Neuron (in vitro differentiated cells): Measurements from ENCODE around the gene ACSL6.

ENCODE experiments used
- H2AFZ ChIP-seq: one replicate; pipeline ENCODE4 v1.6.1; 2013; ENCODE audit warnings: low read depth, mild to moderate bottlenecking, inconsistent platforms, low read length, moderate library complexity
- H3K27me3 ChIP-seq: one replicate; pipeline ENCODE4 v1.6.1; 2013; ENCODE audit warnings: low read length; ENCODE audit not compliant: insufficient read depth
- H3K36me3 ChIP-seq: one replicate; pipeline ENCODE4 v1.6.1; 2013; ENCODE audit warnings: low read length; ENCODE audit not compliant: insufficient read depth
- H3K4me1 ChIP-seq: one replicate; pipeline ENCODE4 v1.6.1; 2013; ENCODE audit warnings: low read length; ENCODE audit not compliant: insufficient read depth
- H3K4me3 ChIP-seq: 2 replicates; pipeline ENCODE4 v1.5.1; 2013; ENCODE audit warnings: mild to moderate bottlenecking, low read length, moderate library complexity
- H3K9me3 ChIP-seq: one replicate; pipeline ENCODE4 v1.6.1; 2013; ENCODE audit warnings: low read length

ACSL6 gene, protein sequence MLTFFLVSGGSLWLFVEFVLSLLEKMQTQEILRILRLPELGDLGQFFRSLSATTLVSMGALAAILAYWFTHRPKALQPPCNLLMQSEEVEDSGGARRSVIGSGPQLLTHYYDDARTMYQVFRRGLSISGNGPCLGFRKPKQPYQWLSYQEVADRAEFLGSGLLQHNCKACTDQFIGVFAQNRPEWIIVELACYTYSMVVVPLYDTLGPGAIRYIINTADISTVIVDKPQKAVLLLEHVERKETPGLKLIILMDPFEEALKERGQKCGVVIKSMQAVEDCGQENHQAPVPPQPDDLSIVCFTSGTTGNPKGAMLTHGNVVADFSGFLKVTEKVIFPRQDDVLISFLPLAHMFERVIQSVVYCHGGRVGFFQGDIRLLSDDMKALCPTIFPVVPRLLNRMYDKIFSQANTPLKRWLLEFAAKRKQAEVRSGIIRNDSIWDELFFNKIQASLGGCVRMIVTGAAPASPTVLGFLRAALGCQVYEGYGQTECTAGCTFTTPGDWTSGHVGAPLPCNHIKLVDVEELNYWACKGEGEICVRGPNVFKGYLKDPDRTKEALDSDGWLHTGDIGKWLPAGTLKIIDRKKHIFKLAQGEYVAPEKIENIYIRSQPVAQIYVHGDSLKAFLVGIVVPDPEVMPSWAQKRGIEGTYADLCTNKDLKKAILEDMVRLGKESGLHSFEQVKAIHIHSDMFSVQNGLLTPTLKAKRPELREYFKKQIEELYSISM

DNA sequence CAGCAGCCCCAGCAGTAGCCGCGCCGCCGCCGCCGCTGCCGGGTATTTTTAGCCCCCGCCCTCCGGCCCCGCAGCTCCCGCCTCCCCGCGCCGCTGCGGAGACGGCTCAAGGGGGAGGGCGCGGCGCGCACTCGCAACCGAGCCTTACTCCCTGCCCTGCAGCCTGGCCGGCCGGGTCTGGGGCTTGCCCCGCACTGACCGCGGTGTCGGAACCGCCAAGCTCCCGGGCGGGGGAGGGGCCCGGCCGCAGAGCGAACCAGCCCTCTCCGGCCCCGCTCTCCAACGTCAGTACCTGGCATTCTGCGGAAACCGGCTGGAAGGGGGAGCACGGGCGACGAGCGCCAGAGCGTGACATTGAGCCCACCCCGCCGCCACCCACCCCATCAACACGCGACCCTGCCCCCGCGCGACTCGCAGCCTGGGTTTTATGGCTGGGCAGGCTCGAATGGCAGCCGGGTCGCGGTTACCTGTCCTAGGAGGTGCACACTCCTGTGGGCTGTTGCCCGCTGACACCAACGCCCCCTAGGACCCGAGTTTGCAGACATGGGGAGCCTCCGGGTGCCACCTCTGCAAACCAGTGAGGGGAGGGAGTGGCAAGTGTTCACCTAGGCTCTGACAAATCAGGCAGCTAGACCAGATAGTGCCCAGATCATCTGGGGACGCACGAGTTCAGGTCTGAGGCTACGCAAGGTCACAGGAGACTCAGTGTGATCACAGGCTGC is at the start of gene ACSL6:
TSS of gene ACSL6 (minus strand) at position 37 of the 722 bp plus-strand sequence. CDS start 105 bp downstream, outside the sequence.
- peaks cover 10% of the 10 kb centered on the region for H3K4me1 ChIP-seq
- peaks cover 41% of the 10 kb centered on the region for H3K27me3 ChIP-seq
- H3K9me3 ChIP-seq: no peaks in the 10 kb centered on the region
- H2AFZ ChIP-seq: peak within 1 kb of the TSS; percentile 91
- no peaks in the 10 kb centered on the region for H3K36me3 ChIP-seq
- H3K4me3 ChIP-seq: peak within 1 kb of the TSS; percentile 51

DNA sequence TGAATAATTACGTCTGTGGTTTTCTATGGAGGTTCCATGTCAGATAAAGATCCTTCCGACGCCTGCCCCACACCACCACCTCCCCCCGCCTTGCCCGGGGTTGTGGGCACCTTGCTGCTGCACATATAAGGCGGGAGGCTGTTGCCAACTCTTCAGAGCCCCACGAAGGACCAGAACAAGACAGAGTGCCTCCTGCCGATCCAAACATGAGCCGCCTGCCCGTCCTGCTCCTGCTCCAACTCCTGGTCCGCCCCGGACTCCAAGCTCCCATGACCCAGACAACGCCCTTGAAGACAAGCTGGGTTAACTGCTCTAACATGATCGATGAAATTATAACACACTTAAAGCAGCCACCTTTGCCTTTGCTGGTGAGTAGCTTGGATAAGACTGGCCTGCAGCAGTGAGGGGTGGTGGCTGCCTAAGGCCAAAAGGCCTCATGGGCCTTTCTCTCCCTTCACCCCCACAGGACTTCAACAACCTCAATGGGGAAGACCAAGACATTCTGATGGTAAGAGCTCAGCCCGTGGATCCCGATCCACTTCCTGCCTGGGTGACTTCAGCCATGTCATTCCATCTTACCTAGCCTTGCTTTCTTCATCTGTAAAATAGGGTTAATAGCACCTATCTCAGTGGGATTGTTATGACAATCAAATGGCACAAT is 49.2 kb upstream of the ACSL6 start, which contains the start of gene IL3:
TSS of gene IL3 (plus strand) at position 155 of the 661 bp plus-strand sequence. CDS start at position 207, 52 bp downstream.
- Histone ChIP-seq H2AFZ (no peak within 1 kb of the TSS), H3K27me3 (no peaks in the 10 kb centered on the region), H3K36me3 (no peaks in the 10 kb centered on the region), H3K4me1 (no peaks in the 10 kb centered on the region), H3K9me3 (no peaks in the 10 kb centered on the region), H3K4me3 (no peak within 1 kb of the TSS)

DNA sequence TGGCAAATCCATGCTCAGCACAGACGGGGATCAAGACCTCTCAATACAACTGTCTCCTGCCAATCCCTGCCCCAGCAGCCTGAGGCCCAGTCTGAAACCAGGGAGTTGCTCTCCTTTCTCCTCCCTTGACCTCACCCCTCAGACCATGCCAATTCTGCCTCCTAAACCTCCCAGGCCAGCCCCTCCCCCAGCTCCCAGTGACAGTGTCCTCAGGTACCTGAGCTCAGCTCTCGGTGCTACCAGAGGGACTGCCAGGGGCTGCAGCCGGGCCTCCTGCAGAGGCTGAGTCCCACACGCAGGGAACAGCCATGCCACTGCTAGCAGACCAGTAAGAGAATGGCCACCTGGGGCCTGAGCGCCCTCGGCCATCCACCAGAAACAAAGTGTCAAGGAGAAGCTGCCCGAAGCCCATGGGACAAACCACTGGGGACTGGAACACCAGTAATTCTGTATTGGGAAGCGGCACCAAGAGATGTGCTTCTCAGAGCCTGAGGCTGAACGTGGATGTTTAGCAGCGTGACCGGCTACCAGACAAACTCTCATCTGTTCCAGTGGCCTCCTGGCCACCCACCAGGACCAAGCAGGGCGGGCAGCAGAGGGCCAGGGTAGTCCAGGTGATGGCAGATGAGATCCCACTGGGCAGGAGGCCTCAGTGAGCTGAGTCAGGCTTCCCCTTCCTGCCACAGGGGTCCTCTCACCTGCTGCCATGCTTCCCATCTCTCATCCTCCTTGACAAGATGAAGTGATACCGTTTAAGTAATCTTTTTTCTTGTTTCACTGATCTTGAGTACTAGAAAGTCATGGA is 48.4 kb upstream of the ACSL6 start:
- Histone ChIP-seq H3K27me3 (no peaks in the 10 kb centered on the region), H2AFZ (no peak overlapping the region), H3K4me3 (no peak overlapping the region), H3K36me3 (no peaks in the 10 kb centered on the region), H3K9me3 (no peaks in the 10 kb centered on the region), H3K4me1 (no peaks in the 10 kb centered on the region)

DNA sequence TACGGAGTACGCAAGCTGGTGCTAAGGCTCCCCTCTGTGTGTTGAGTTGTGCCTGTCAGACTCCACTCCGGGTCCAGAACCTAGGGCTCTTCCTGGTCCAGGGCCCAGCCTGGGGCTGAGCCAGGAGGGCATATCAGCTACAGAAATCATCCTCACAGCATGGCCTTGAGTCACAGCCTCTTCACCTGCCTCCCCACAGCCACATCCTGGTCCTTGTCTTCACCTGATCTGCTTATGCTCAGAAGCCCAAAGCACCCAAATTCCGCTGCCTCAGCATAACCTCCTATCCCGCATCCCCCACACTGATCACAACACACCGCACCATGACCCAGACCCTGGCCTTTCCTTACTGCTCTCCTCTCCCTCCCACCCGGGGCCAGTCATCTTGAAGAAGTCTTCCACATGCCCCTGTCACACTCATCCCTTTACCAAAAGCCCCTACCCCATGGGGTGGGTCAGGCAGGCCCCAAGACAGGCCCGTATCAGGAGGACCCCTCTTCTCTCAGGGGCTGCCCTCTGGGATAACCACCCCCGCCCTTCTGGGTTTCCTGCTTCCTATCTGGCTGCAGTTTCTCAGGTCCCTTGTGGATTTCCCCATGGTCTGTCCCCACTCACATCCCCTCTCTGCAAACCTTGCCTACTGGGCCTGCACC is 47.7 kb upstream of the ACSL6 start:
- Histone ChIP-seq H3K4me3 (no peak overlapping the region), H2AFZ (no peak overlapping the region), H3K36me3 (no peaks in the 10 kb centered on the region)

DNA sequence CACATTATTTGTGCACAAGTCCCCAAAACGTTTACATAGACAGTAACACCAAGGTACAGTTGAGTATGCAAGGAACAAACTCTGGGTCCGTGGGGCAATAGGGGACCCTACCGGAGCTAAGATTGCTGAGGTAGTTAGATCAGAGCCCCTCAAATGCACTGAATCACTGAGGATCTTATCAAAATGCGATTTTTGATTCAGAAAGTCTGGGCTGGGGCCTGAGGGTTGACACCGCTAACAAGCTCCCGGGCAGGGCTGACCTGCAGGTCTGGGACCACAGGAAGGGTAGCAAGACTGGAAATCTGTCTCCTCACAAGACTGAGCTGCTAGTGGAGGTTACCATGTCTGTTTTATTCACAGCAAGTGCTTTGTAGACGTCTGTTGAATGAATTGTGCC is 47.2 kb upstream of the ACSL6 start:
- H2AFZ ChIP-seq: no peak overlapping the region
- H3K9me3 ChIP-seq: no peaks in the 10 kb centered on the region
- H3K36me3 ChIP-seq: no peaks in the 10 kb centered on the region
- no peak overlapping the region for H3K4me3 ChIP-seq
- no peaks in the 10 kb centered on the region for H3K4me1 ChIP-seq
- H3K27me3 ChIP-seq: no peaks in the 10 kb centered on the region

More for the DNA sequence above, 47.7 kb upstream of the ACSL6 start:
- Histone ChIP-seq H3K27me3 (no peaks in the 10 kb centered on the region), H3K9me3 (no peaks in the 10 kb centered on the region), H3K4me1 (no peaks in the 10 kb centered on the region)

DNA sequence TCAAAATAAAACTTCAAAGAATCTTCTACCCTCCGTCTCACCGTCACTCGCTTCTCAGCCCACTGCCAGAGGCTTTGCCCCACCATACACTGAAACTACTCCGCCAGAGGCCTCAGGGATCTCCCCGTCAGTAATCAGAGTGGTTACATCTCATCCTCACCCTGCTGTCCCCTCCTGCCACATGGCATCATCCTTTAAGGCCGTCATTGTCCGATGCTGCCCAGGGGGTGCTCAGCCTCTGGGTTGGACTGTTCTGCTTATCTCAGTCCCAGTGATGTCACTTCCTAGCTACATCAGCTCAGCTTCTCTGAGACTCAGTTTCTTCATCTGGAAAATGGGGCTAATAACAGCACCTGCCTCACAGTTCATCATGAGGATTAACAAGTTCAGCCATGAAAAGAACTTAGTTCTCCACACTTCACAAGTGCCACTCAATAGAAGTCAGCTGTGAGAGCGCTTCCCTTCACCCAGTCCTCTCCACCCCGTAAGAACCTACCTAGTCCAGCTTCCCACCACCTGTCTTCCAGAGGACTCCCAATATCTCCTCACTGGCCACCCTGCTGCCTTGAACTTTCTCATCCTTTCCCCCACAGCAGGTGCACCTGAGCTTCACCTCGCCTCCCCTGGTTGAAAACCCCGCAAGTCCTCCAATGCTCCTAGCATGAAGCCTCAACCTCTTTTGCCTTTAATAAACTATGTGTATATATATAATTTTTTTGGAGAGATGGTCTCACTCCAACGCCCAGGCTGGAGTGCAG is 46.2 kb upstream of the ACSL6 start:
- Histone ChIP-seq H3K4me1 (no peaks in the 10 kb centered on the region), H3K9me3 (no peaks in the 10 kb centered on the region), H2AFZ (no peak overlapping the region), H3K27me3 (no peaks in the 10 kb centered on the region), H3K4me3 (no peak overlapping the region), H3K36me3 (no peaks in the 10 kb centered on the region)

DNA sequence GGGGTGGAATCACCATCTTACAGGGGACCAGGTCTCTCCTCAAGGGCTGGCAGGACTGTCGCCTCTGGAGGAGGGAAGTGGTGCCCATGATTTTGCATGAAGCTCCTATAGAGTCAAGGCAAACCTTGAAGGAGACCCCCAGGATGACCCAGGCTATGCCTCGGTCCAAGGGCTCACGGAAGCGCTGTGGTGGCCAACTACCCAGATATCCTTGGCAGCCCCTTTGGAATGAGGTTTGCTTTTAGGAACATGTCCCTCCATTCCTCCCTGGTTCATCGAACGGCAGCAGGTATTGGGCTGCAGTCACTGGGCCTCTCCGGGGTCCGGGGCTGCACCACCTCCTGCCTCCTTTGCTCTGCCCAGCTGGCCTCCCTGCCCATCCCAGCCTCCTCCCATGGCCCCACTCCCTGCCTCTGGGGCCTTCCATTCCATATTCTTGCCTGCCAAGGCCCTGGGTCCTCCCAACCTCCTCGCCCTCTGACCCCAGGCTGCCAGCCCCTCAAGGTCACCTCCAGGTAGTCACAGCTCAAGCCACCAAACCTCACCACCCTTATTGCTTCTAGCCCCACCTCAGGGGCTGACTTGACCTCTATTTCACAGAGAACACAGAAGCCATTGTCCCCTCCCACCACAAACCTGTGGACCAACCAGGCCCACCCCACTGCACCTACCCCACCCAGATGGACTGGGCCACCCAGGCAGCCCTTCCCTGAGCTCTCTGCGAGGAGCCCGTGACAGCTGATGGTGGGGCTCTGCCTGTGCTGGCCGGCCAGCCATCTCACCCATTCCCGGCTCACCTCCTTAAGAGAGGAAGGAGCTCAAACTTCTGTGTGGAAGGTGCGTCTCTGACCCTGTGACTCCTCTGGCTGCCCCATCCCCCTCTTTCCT is 45.4 kb upstream of the ACSL6 start:
- Histone ChIP-seq H3K36me3 (no peaks in the 10 kb centered on the region), H3K4me1 (no peaks in the 10 kb centered on the region), H3K9me3 (no peaks in the 10 kb centered on the region), H2AFZ (no peak overlapping the region), H3K4me3 (no peak overlapping the region), H3K27me3 (no peaks in the 10 kb centered on the region)

DNA sequence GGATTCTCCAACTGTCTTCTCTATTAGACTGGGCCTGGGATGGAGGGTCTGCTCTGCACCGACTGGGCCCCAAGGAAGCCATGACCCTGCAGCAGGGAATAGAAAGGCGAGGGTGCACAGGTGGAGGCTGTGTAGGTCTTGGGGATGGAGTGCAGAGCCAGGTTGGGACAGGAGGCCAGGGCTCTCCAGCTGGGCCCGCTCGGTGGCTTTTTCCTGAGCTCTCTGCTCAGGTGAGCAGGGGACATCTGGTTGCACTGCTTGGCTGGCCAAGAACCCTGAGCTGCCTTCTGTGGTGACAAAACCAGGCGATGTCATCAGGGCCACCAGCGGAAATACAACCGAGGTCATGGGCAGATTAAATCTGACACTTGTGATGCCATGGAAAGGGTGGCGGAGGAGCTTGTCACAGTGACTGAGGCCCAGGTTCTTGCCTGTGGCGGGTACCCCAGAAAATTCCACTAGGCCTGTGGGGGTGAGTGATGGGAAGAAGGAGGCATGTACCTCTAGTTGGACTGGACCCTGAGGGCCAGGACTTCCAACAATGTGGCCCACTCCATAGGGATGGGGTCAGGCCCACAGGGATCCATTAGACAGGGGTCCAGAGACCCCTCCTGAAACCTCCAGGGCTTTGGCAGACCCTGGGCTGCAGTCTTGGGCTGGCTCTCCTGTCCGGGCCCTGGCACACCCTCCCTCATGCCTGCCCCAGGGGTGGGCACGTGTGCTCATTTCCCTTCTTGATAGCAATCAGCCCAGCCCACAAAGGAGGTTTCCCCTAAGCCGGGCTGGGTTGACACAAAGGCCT is 44.6 kb upstream of the ACSL6 start:
- Histone ChIP-seq H2AFZ (no peak overlapping the region), H3K4me3 (no peak overlapping the region), H3K27me3 (no peaks in the 10 kb centered on the region), H3K36me3 (no peaks in the 10 kb centered on the region), H3K4me1 (no peaks in the 10 kb centered on the region), H3K9me3 (no peaks in the 10 kb centered on the region)

DNA sequence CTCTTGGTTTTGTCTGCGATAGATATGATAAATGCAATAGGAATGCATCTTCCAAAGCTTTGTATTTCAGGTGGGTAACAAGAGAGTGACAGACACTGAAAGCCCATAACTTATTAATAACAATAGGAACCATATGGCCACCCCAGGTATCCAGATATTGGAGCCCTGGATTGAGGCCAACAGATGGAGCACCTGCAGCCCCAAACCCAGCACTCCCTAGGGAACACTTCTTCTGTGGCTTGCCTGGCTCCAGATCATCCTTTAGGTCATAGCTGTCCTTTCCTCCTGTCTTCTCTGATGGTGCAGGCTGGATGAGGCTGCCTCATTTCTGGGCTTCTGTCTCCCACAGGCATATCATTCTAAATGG is 44.0 kb upstream of the ACSL6 start:
- H3K9me3 ChIP-seq: no peaks in the 10 kb centered on the region
- H3K4me1 ChIP-seq: no peaks in the 10 kb centered on the region
- H3K27me3 ChIP-seq: no peaks in the 10 kb centered on the region
- no peaks in the 10 kb centered on the region for H3K36me3 ChIP-seq
- no peak overlapping the region for H3K4me3 ChIP-seq
- H2AFZ ChIP-seq: no peak overlapping the region

DNA sequence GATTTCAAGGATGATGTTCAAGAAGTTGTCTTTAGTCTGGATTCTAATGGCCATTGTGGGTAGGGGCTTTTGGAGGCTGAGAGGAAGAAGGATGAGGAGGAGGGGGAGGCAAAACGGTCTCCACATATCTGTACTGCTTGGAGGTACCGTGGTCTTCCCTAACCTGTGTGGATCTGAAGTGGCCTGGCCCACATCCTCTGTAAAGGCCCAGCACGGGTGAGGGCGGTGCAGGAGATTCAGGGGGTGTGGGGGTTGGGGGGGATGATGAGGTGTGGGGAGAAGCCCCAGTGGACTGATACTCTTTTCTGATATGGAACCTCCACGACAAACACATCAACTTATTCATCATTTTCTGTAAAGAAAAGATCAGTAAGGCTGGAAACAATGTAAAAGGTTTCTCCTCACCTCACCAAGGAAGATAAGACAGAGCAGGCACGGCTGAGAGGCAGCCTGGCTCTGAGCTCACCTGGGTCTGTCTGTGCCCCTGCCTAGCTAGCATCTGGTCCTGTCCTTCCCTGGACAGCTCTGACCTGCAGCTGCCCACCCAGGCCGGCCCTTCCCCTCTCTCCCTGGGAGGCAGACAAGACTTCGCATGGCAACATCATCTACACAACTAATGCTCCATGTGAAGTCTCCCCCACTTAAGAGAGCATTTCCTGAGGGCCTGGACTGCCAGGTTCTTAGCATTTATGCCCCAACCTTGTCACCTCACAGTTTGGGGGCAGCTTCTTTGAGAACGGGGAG is 43.4 kb upstream of the ACSL6 start:
- no peaks in the 10 kb centered on the region for H3K4me1 ChIP-seq
- H3K9me3 ChIP-seq: no peaks in the 10 kb centered on the region
- H3K4me3 ChIP-seq: no peak overlapping the region
- no peaks in the 10 kb centered on the region for H3K27me3 ChIP-seq
- H2AFZ ChIP-seq: no peak overlapping the region
- H3K36me3 ChIP-seq: no peaks in the 10 kb centered on the region
